Activated CD4-positive, alpha-beta T cell treated with anti-CD3 and anti-CD28 coated beads, Interleukin-2, Interleukin-6, amounts not matched to agents 100 ng/mL and 50 ng/mL, durations not matched to agents 16 hours and 8 hours (primary cell): Measurements from ENCODE around the gene FANCI.

ENCODE experiments used
- DNase-seq: peaks from one replicate; pipeline ENCODE4 v3.0.0-alpha.2; 2020

FANCI gene

GRCh38 chr15:89363770-89364169 is 120.0 kb downstream of the FANCI start:
- DNase-seq = no peak

GRCh38 chr15:89364341-89364740 is 120.6 kb downstream of the FANCI start:
- no peak for DNase-seq

GRCh38 chr15:89364741-89365450 is 121.1 kb downstream of the FANCI start:
- DNase-seq = no peak

- no peak for DNase-seq
These were observed 121.8 kb downstream of the FANCI start for GRCh38 chr15:89365462-89366065.
